HepG2 (cell line): ENCODE results near the gene CT45A9. TPM values are rescaled to one million over a fixed set of nuclear protein-coding genes. Genes with fewer than 3 reads are reported as not detected.
"Not testable (repeated sequence)": the region's sequence is repeated elsewhere in the genome, so short reads cannot be mapped to it uniquely, and the experiment has no call there.

Experiments used
- ATAC-seq: fragments of 200-7000 bp; cut with Tn5 transposase; 3 replicates; pipeline ENCODE4 v1.9.1; 2020; ENCODE audit warnings: mild to moderate bottlenecking, moderate library complexity
- Bru-seq: library from RNA; stranded (reverse); fragments of 400-500 nt; gene quantifications from one replicate; lab custom pipeline; 2021; lab: Mats Ljungman, UMichigan
- BruChase-seq, 2 experiments: library from RNA; stranded (reverse); fragments of 400-500 nt; gene quantifications; one replicate each; lab custom pipeline; 2021; lab: Mats Ljungman, UMichigan
- BruUV-seq: library from RNA; stranded (reverse); fragments of 400-500 nt; replicated peaks from 2 replicates; lab custom pipeline; 2021; lab: Mats Ljungman, UMichigan
- CTCF ChIA-PET: fragments of 300-600 bp; formaldehyde crosslinking; extraction: SDS; loops from one replicate; lab custom pipeline; 2021; ENCODE audit warnings: low total read pairs, inconsistent platforms, low intra/inter-chr PET ratio; lab: Yijun Ruan, JAX
- POLR2A ChIA-PET: fragments of 350-600 bp; sonication (Branson Sonifier 250); formaldehyde crosslinking; loops from one replicate; lab custom pipeline; 2020; ENCODE audit warnings: antibody characterized with exemption, inconsistent platforms; lab: Yijun Ruan, JAX
- DNase-seq: peaks from one replicate; pipeline ENCODE4 v3.0.0-alpha.2; 2015; ENCODE audit warnings: low spot score
- FAIRE-seq: peaks from 3 replicates; lab custom pipeline; 2011; peaks lifted over from hg19 to GRCh38; lab: Jason Lieb, UNC
- H2AFZ ChIP-seq: one replicate; pipeline ENCODE4 v1.6.1; 2011; ENCODE audit warnings: low read length, inconsistent platforms
- H3K27ac ChIP-seq: fragments of 300-600 bp; 3 replicates; pipeline ENCODE4 v1.8.0; 2011; ENCODE audit warnings: mixed run types, mild to moderate bottlenecking, mixed read lengths, low read length, inconsistent platforms; ENCODE audit not compliant: insufficient read depth; ENCODE audit errors: extremely low read length
- H3K27me3 ChIP-seq, 2 experiments: fragments of 200-600 bp in 1 of 2; 2 replicates in 1 of 2; 3 replicates in 1 of 2; pipeline versions ENCODE4 v1.6.0 to v1.8.0; 2011; ENCODE audit warnings: low read length in 2 of 2, mild to moderate bottlenecking in 2 of 2, moderate library complexity in 2 of 2, inconsistent platforms in 1 of 2; ENCODE audit not compliant: insufficient read depth in 2 of 2, control insufficient read depth in 1 of 2
- H3K36me3 ChIP-seq, 2 experiments: fragments of 200-600 bp in 1 of 2; replicated peaks in 1 of 2; 2 replicates in 1 of 2; 3 replicates in 1 of 2; pipeline versions ENCODE4 v1.5.1 to v1.8.0; 2011; ENCODE audit warnings: low read length in 2 of 2, inconsistent platforms in 1 of 2; ENCODE audit not compliant: insufficient read depth in 2 of 2, control insufficient read depth in 1 of 2
- H3K4me1 ChIP-seq: 2 replicates; pipeline ENCODE4 v1.5.1; 2012; ENCODE audit warnings: low read length, inconsistent platforms; ENCODE audit not compliant: insufficient read depth
- H3K4me2 ChIP-seq: 2 replicates; pipeline ENCODE4 v1.6.0; 2011; ENCODE audit warnings: low read depth, low read length, inconsistent platforms
- H3K4me3 ChIP-seq, 3 experiments: fragments of 200-600 bp in 1 of 3; sonication (generic), shearing (Covaris generic) in 1 of 3; replicated peaks in 1 of 3; 2 replicates each; pipeline ENCODE4 v1.5.1; 2011 to 2016; ENCODE audit warnings: low read length in 3 of 3, inconsistent platforms in 2 of 3, low read depth in 2 of 3, mild to moderate bottlenecking in 2 of 3, control low read depth in 1 of 3, mixed read lengths in 1 of 3; ENCODE audit not compliant: insufficient read depth in 1 of 3
- H3K79me2 ChIP-seq: one replicate; pipeline ENCODE4 v1.6.1; 2011; ENCODE audit warnings: low read length, inconsistent platforms; ENCODE audit not compliant: insufficient read depth
- H3K9ac ChIP-seq: 2 replicates; pipeline ENCODE4 v1.6.0; 2011; ENCODE audit warnings: mild to moderate bottlenecking, low read depth, low read length, inconsistent platforms; ENCODE audit not compliant: insufficient read depth
- H3K9me3 ChIP-seq: 2 replicates; pipeline ENCODE4 v1.5.1; 2012; ENCODE audit warnings: mild to moderate bottlenecking, low read length
- H4K20me1 ChIP-seq: 2 replicates; pipeline ENCODE4 v1.6.0; 2011; ENCODE audit warnings: inconsistent platforms, mild to moderate bottlenecking, low read length, moderate library complexity; ENCODE audit not compliant: insufficient read depth
- WGBS: methylation state at CpG from one replicate; pipeline ENCODE4 v1.1.6; 2017; ENCODE audit warnings: low lambda C conversion rate; 5-methylcytosine and 5-hydroxymethylcytosine counted together
- in situ Hi-C: cut with HindIII; loops from 2 replicates; pipeline ENCODE4 v1.10.0; 2017; ENCODE audit warnings: low pct_unique_long_range_greater_than_20kb; ENCODE audit not compliant: extremely low pct_ligation_motif_present
- intact Hi-C: fragments of 100-400 bp; cut with micrococcal nuclease; formaldehyde crosslinking; loops from one replicate; pipeline ENCODE4 v1.10.0; 2022; ENCODE audit not compliant: unreplicated experiment
- long read RNA-seq, 2 experiments: library from RNA in 1 of 2; library from polyadenylated mRNA in 1 of 2; stranded (forward) in 1 of 2; unstranded in 1 of 2; transcript quantifications; one replicate each; pipeline ENCODE4 v2.0.0, GENCODE V29; 2019 to 2022
- polyA minus RNA-seq, 3 experiments: library from RNA; depleted of rRNA, polyadenylated mRNA; stranded (reverse); fragments of >200 nt; gene quantifications; 2 replicates each; pipeline ENCODE4 v1.2.3, GENCODE V29; 2011; ENCODE audit warnings: low replicate concordance in 1 of 3
- polyA plus RNA-seq, 8 experiments: library from polyadenylated mRNA; depleted of rRNA in 3 of 8; stranded (reverse) in 7 of 8; unstranded in 1 of 8; fragments of >200 nt; fragmentation: Illumina TruSeq in 4 of 8; extraction: Trizol in 4 of 8; gene quantifications; 2 replicates each; pipeline versions ENCODE4 v1.2.1 to v1.2.3, GENCODE V29; 2011 to 2016; ENCODE audit warnings: low read depth in 4 of 8, missing spikeins in 1 of 8, mixed read lengths in 1 of 8; ENCODE audit not compliant: insufficient read depth in 1 of 8
- total RNA-seq, 5 experiments: library from RNA; depleted of rRNA; stranded (reverse); fragments of >200 nt; fragmentation: Illumina TruSeq; extraction: Trizol; gene quantifications; 2 replicates each; pipeline ENCODE4 v1.2.3, GENCODE V29; 2016; ENCODE audit warnings: low read depth in 1 of 5

The CT45A9 gene, protein sequence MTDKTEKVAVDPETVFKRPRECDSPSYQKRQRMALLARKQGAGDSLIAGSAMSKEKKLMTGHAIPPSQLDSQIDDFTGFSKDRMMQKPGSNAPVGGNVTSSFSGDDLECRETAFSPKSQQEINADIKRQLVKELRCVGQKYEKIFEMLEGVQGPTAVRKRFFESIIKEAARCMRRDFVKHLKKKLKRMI
- not detected in 2 replicates for total RNA-seq (2016; rRNA removed; fragmentation: Illumina TruSeq; extraction: Trizol)
- not detected in 2 replicates for total RNA-seq (2016; cell fraction: cytosol; rRNA removed; fragmentation: Illumina TruSeq; extraction: Trizol; ENCODE audit: low read depth)
- total RNA-seq (2016; cell fraction: insoluble cytoplasmic fraction; rRNA removed; fragmentation: Illumina TruSeq; extraction: Trizol) = not detected in 2 replicates
- not detected in 2 replicates for total RNA-seq (2016; cell fraction: membrane; rRNA removed; fragmentation: Illumina TruSeq; extraction: Trizol)
- total RNA-seq (2016; cell fraction: nucleus; rRNA removed; fragmentation: Illumina TruSeq; extraction: Trizol) = not detected in 2 replicates
- polyA plus RNA-seq (2011; rRNA removed) = not detected in 2 replicates
- polyA plus RNA-seq (2011; cell fraction: cytosol; rRNA removed) = not detected in 2 replicates
- polyA plus RNA-seq (2011; cell fraction: nucleus; rRNA removed) = not detected in 2 replicates
- polyA plus RNA-seq (2012) = not detected in 2 replicates
- polyA plus RNA-seq (2016; cell fraction: cytosol; fragmentation: Illumina TruSeq; extraction: Trizol; ENCODE audit: low read depth) = not detected in 2 replicates
- not detected in 2 replicates for polyA plus RNA-seq (2016; cell fraction: insoluble cytoplasmic fraction; fragmentation: Illumina TruSeq; extraction: Trizol; ENCODE audit: low read depth)
- polyA plus RNA-seq (2016; cell fraction: membrane; fragmentation: Illumina TruSeq; extraction: Trizol; ENCODE audit: low read depth) = not detected in 2 replicates
- polyA plus RNA-seq (2016; cell fraction: nucleus; fragmentation: Illumina TruSeq; extraction: Trizol; ENCODE audit: insufficient read depth, low read depth) = not detected in 2 replicates
- polyA minus RNA-seq (2011; rRNA and poly(A)+ RNA removed; ENCODE audit: low replicate concordance) = not detected in 2 replicates
- not detected in 2 replicates for polyA minus RNA-seq (2011; cell fraction: cytosol; rRNA and poly(A)+ RNA removed)
- polyA minus RNA-seq (2011; cell fraction: nucleus; rRNA and poly(A)+ RNA removed) = not detected in 2 replicates
- Bru-seq, nascent RNA = not detected
- not detected for BruChase-seq, experiment 1, labeled RNA remaining after a 6-hour chase
- not detected for BruChase-seq, experiment 2, labeled RNA remaining after a 2-hour chase
- long read RNA-seq, experiment 1 = 0 reads
- long read RNA-seq, experiment 2 = 0 reads

GRCh38 chrX:135871712-135872111, at the start of gene CT45A9:
Gene CT45A9, minus strand, starts transcription at chrX:135871812. Its CDS starts 3,751 bp downstream, at chrX:135868061.
- in situ Hi-C loops, H3K36me3 ChIP-seq, BruUV-seq, H3K27me3 ChIP-seq, H3K9me3 ChIP-seq, FAIRE-seq, POLR2A ChIA-PET, H3K4me1 ChIP-seq, H2AFZ ChIP-seq, H3K79me2 ChIP-seq, H3K4me3 ChIP-seq, H3K27ac ChIP-seq, H4K20me1 ChIP-seq, DNase-seq, H3K9ac ChIP-seq, H3K4me2 ChIP-seq, intact Hi-C loops, ATAC-seq, CTCF ChIA-PET: not testable (repeated sequence)
- no CpG with 5 or more reads among the region's 17 CpGs for WGBS

DNA sequence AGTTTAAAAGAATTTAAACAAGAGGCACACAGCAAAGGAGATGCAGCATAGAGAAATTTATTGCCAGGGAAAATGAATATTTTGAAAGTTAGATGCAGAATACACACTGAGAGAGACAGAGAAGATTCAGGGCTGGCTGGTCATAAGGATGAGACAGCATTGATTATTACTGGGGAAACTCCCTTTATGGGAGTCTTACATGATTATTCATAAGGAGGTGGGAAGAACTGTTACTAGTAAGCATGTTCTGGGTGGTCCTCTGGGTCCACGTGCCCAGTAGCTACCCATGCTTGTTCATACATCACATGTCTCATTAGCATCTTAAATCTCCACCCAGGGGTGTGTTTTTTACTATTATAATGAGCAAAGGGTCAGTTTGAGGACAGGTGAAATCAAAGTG, 48.9 kb upstream of the CT45A9 start:
- 0% methylated on average over 1 of the region's 1 CpG for WGBS
- H3K79me2 ChIP-seq, H3K36me3 ChIP-seq, H2AFZ ChIP-seq, CTCF ChIA-PET, H3K4me1 ChIP-seq, H3K4me3 ChIP-seq, H3K9ac ChIP-seq, intact Hi-C loops, BruUV-seq, in situ Hi-C loops, H3K27ac ChIP-seq, H3K9me3 ChIP-seq, FAIRE-seq, ATAC-seq, POLR2A ChIA-PET, DNase-seq, H3K27me3 ChIP-seq, H4K20me1 ChIP-seq, H3K4me2 ChIP-seq: not testable (repeated sequence)
